K562 (cell line): ENCODE results near the gene RECQL5. TPM values are rescaled to one million over a fixed set of nuclear protein-coding genes. Genes with fewer than 3 reads are reported as not detected.

Source experiments
- ATAC-seq: fragments of 200-7000 bp; cut with Tn5 transposase; 3 replicates; pipeline ENCODE4 v1.9.1; 2020; ENCODE audit warnings: moderate library complexity
- BruUV-seq: library from RNA; stranded (reverse); fragments of 400-500 nt; replicated peaks from 2 replicates; lab custom pipeline; 2021; lab: Mats Ljungman, UMichigan
- CTCF ChIA-PET: fragments of 300-600 bp; formaldehyde crosslinking; extraction: SDS; loops from one replicate; lab custom pipeline; 2021; ENCODE audit warnings: low intra/inter-chr PET ratio; lab: Yijun Ruan, JAX
- POLR2A ChIA-PET: fragments of 300-600, 350-650 bp; sonication (Branson Sonifier 250); formaldehyde crosslinking; extraction: SDS; loops from one replicate; lab custom pipeline; 2021; ENCODE audit warnings: antibody characterized with exemption, inconsistent platforms; lab: Yijun Ruan, JAX
- DNase-seq, 4 experiments: peaks; one replicate each; pipeline versions ENCODE4 v3.0.0 to v3.0.0-alpha.2; 2011 to 2018; ENCODE audit warnings: low spot score in 3 of 4, mixed read lengths in 3 of 4; ENCODE audit errors: extremely low read depth in 1 of 4
- FAIRE-seq: peaks from 2 replicates; lab custom pipeline; 2011; peaks lifted over from hg19 to GRCh38; lab: Jason Lieb, UNC
- H2AFZ ChIP-seq: 2 replicates; pipeline ENCODE4 v1.6.0; 2011; ENCODE audit warnings: low read depth, low read length, control low read depth, inconsistent platforms
- H3K27ac ChIP-seq: fragments of 200-600 bp; 3 replicates; pipeline ENCODE4 v1.8.0; 2011; ENCODE audit warnings: low read depth, mild to moderate bottlenecking, control low read depth, inconsistent platforms, low read length, moderate library complexity, mixed read lengths; ENCODE audit errors: extremely low read depth
- H3K27me3 ChIP-seq, 2 experiments: fragments of 300-600 bp in 1 of 2; 2 replicates in 1 of 2; 3 replicates in 1 of 2; pipeline versions ENCODE4 v1.6.0 to v1.8.0; 2011; ENCODE audit warnings: inconsistent platforms in 2 of 2, low read length in 2 of 2, mild to moderate bottlenecking in 1 of 2, mixed read lengths in 1 of 2, moderate library complexity in 1 of 2; ENCODE audit not compliant: control insufficient read depth in 2 of 2, insufficient read depth in 2 of 2
- H3K36me3 ChIP-seq: fragments of 300-600 bp; 3 replicates; pipeline ENCODE4 v1.8.0; 2011; ENCODE audit warnings: mild to moderate bottlenecking, low read length, inconsistent platforms; ENCODE audit not compliant: control insufficient read depth, insufficient read depth
- H3K4me1 ChIP-seq, 2 experiments: fragments of 200-600 bp in 1 of 2; replicated peaks in 1 of 2; 2 replicates in 1 of 2; 3 replicates in 1 of 2; pipeline versions ENCODE4 v1.5.1 to v1.8.0; 2011; ENCODE audit warnings: inconsistent platforms in 2 of 2, low read length in 2 of 2, mild to moderate bottlenecking in 1 of 2, mixed read lengths in 1 of 2, moderate library complexity in 1 of 2; ENCODE audit not compliant: control insufficient read depth in 2 of 2, insufficient read depth in 2 of 2
- H3K4me2 ChIP-seq: 2 replicates; pipeline ENCODE4 v1.6.1; 2011; ENCODE audit warnings: low read length, control low read depth, inconsistent platforms, mixed read lengths; ENCODE audit not compliant: insufficient read depth
- H3K4me3 ChIP-seq: fragments of 200-600 bp; sonication (generic), shearing (Covaris generic); 2 replicates; pipeline ENCODE4 v1.5.1; 2016; ENCODE audit warnings: control low read depth, inconsistent platforms
- H3K79me2 ChIP-seq: fragments of 200-600 bp; 3 replicates; pipeline ENCODE4 v1.8.0; 2011; ENCODE audit warnings: low read length, inconsistent platforms; ENCODE audit not compliant: control insufficient read depth, insufficient read depth
- H3K9ac ChIP-seq, 2 experiments: 2 replicates each; pipeline versions ENCODE4 v1.6.0 to v1.6.1; 2011; ENCODE audit warnings: low read depth in 2 of 2, low read length in 2 of 2, control low read depth in 1 of 2, inconsistent platforms in 1 of 2, mild to moderate bottlenecking in 1 of 2, mixed read lengths in 1 of 2; ENCODE audit not compliant: insufficient read depth in 1 of 2
- H3K9me1 ChIP-seq: one replicate; pipeline ENCODE4 v1.6.0; 2011; ENCODE audit warnings: inconsistent platforms, mild to moderate bottlenecking, low read length, moderate library complexity; ENCODE audit not compliant: control insufficient read depth, insufficient read depth
- H3K9me3 ChIP-seq: replicated peaks from 2 replicates; pipeline ENCODE4 v1.5.1; 2011; ENCODE audit warnings: low read depth, low read length, inconsistent platforms; ENCODE audit not compliant: control insufficient read depth, insufficient read depth
- H4K20me1 ChIP-seq: replicated peaks from 2 replicates; pipeline ENCODE4 v1.6.1; 2011; ENCODE audit warnings: low read length, inconsistent platforms, mixed read lengths; ENCODE audit not compliant: control insufficient read depth, insufficient read depth
- ADNP ChIP-seq: fragments of 200-800 bp; sonication (Bioruptor generic); IDR thresholded peaks from 2 replicates; pipeline ENCODE4 v1.6.1; 2016; ENCODE audit warnings: missing genetic modification characterization, missing compliant biosample characterization
- BMI1 ChIP-seq: fragments of 150-350 bp; IDR thresholded peaks from 2 replicates; pipeline ENCODE4 v1.6.1; 2014; ENCODE audit warnings: low read length
- ESRRB ChIP-seq: fragments of 250-450 bp; sonication (Bioruptor Pico); IDR thresholded peaks from 2 replicates; pipeline ENCODE4 v1.5.0; 2020; ENCODE audit warnings: mild to moderate bottlenecking, moderate library complexity, borderline replicate concordance
- FOXJ2 ChIP-seq: fragments of 200-800 bp; sonication (Bioruptor generic); IDR thresholded peaks from 2 replicates; pipeline ENCODE4 v1.6.1; 2016; ENCODE audit warnings: missing genetic modification characterization, missing compliant biosample characterization
- MED1 ChIP-seq: sonication (generic); formaldehyde crosslinking; IDR thresholded peaks from 2 replicates; pipeline ENCODE4 v1.8.1; 2023; ENCODE audit warnings: missing genetic modification reagents, borderline replicate concordance
- MLX ChIP-seq, 2 experiments: fragments of 450-650 bp in 1 of 2; sonication (generic) in 1 of 2; formaldehyde crosslinking; conservative IDR thresholded peaks; 2 replicates each; pipeline versions ENCODE4 v1.4.0 to v1.8.1; 2020 to 2022; ENCODE audit warnings: mild to moderate bottlenecking in 1 of 2, missing genetic modification reagents in 1 of 2
- PHB ChIP-seq: fragments of 250-450 bp; sonication (Bioruptor Pico); IDR thresholded peaks from 2 replicates; pipeline ENCODE4 v1.5.0; 2021
- PRMT5 ChIP-seq: sonication (generic); formaldehyde crosslinking; IDR thresholded peaks from 2 replicates; pipeline ENCODE4 v1.5.0; 2020; ENCODE audit warnings: missing genetic modification reagents
- SMAD1 ChIP-seq: fragments of 150-350 bp; IDR thresholded peaks from 2 replicates; pipeline ENCODE4 v1.6.1; 2014; ENCODE audit warnings: low read length, low read depth; ENCODE audit not compliant: partially characterized antibody
- TCF7 ChIP-seq: sonication (generic); IDR thresholded peaks from 2 replicates; pipeline ENCODE4 v1.6.1; 2016; ENCODE audit warnings: antibody characterized with exemption, borderline replicate concordance
- XRCC5 ChIP-seq: fragments of 200-400 bp; formaldehyde crosslinking; IDR thresholded peaks from 2 replicates; pipeline ENCODE4 v1.6.1; 2017; ENCODE audit warnings: low read depth, mild to moderate bottlenecking, low read length
- ZBTB17 ChIP-seq: fragments of 450-650 bp; formaldehyde crosslinking; IDR thresholded peaks from 2 replicates; pipeline ENCODE4 v1.4.0; 2020; ENCODE audit warnings: mild to moderate bottlenecking
- ZNF445 ChIP-seq: fragments of 250-450 bp; sonication (Bioruptor Pico); IDR thresholded peaks from 2 replicates; pipeline ENCODE4 v1.4.0; 2020; ENCODE audit warnings: low read depth, mild to moderate bottlenecking, moderate library complexity
- ZSCAN29 ChIP-seq: fragments of 450-650 bp; IDR thresholded peaks from 2 replicates; pipeline ENCODE4 v1.6.1; 2017
- WGBS: fragments of 100-300 bp; shearing (Covaris generic); methylation state at CpG from one replicate; pipeline ENCODE4 v1.1.6; 2016; ENCODE audit warnings: low coverage, mixed read lengths; ENCODE audit not compliant: insufficient coverage; ENCODE audit errors: missing lambda C conversion rate; 5-methylcytosine and 5-hydroxymethylcytosine counted together
- in situ Hi-C: fragments of 300-500 bp; cut with MboI; formaldehyde crosslinking; loops from 4 replicates; pipeline ENCODE4 v1.15.0; 2018; ENCODE audit warnings: inconsistent platforms, mixed read lengths
- intact Hi-C: fragments of 100-400 bp; cut with micrococcal nuclease; formaldehyde crosslinking; loops from 2 replicates; pipeline ENCODE4 v1.14.2; 2022
- polyA plus RNA-seq, 8 experiments: library from polyadenylated mRNA; depleted of rRNA in 4 of 8; stranded (reverse) in 5 of 8; unstranded in 3 of 8; fragments of >200 nt; fragmentation: Nextera tagmentation in 2 of 8; fragmentation: Illumina TruSeq in 1 of 8; extraction: Ambion mirVana in 2 of 8; extraction: Trizol in 1 of 8; gene quantifications; 2 replicates each; pipeline versions ENCODE4 v1.2.1 to v1.2.3, GENCODE V29; 2011 to 2014; ENCODE audit warnings: inconsistent platforms in 1 of 8, missing spikeins in 1 of 8
- total RNA-seq, 7 experiments: library from RNA; depleted of rRNA in 6 of 7; stranded (reverse); fragments of >200 nt in 6 of 7; fragmentation: Illumina TruSeq in 2 of 7; extraction: Trizol in 2 of 7; gene quantifications; 2 replicates each; pipeline versions ENCODE4 v1.2.1 to v1.2.3, GENCODE V29; 2011 to 2021; ENCODE audit warnings: low replicate concordance in 1 of 7

Gene RECQL5
- total and polyA plus RNA-seq, 9 of the 15 experiments (the other 6 are each of a cell fraction or from before 2014, with no cell fraction given): 4.1 to 34.8 (median 16.4) TPM

- H3K27ac ChIP-seq: no peak overlapping the region
- in situ Hi-C loops (no loop called here), intact Hi-C loops (no loop called here)
- no peaks in the 10 kb centered on the region for H3K9me3 ChIP-seq
- H3K9ac ChIP-seq: no peak overlapping the region
- no TSS peak for BruUV-seq
- H3K4me3 ChIP-seq: no peak overlapping the region
- H4K20me1 ChIP-seq: 0 out of 2 replicates have a peak, but pooled peaks cover 6% of the 10 kb centered on the region
- no peaks in the 10 kb centered on the region for H3K27me3 ChIP-seq
- H3K36me3 ChIP-seq: peaks cover 21% of the 10 kb centered on the region
- CTCF ChIA-PET: no interaction called here
- H2AFZ ChIP-seq: no peak overlapping the region
- no peak for DNase-seq
- FAIRE-seq: no peak
- no peak for ATAC-seq
- peaks cover 3% of the 10 kb centered on the region for H3K9me1 ChIP-seq
- 52% methylated on average over 7 of the region's 7 CpGs for WGBS
- no peak overlapping the region for H3K4me2 ChIP-seq
- H3K4me1 ChIP-seq: peaks cover 15 to 25% of the 10 kb centered on the region in 2 experiments; a peak in 4 of 5 replicates
- no peaks in the 10 kb centered on the region for H3K79me2 ChIP-seq
- POLR2A ChIA-PET: interaction anchor here (0.5 to 3.4 kb wide), 7 partner anchors 9 to 128 kb away, joined by 3 to 15 read pairs (median 4); partner anchors contain the start of genes RECQL5, SAP30BP and SMIM5
- no peak for TF ChIP-seq FOXJ2
- no peak for TF ChIP-seq XRCC5
- no peak for TF ChIP-seq MLX (CRISPR knock-in tag; conservative IDR thresholded peaks at IDR 0.05)
- TF ChIP-seq ZNF445: no peak
These were observed 21.5 kb downstream of the RECQL5 start for GRCh38 chr17:75645501-75645888.

GRCh38 chr17:75643643-75644017 lies 23.3 kb downstream of the RECQL5 start:
- Histone ChIP-seq H3K4me3 (no peak overlapping the region), H3K36me3 (peaks cover 5% of the 10 kb centered on the region; the same call in 1 of the 3 replicates), H3K9me3 (no peaks in the 10 kb centered on the region), H3K27ac (no peak overlapping the region), H3K4me1 (peaks cover 15 to 34% of the 10 kb centered on the region in 2 experiments; a peak in 4 of 5 replicates), H3K4me2 (no peak overlapping the region), H2AFZ (no peak overlapping the region), H3K9ac (0 out of 4 replicates have a peak overlapping the region, but pooled peaks of 1 of the 2 experiments have one; percentile 56), H3K9me1 (peaks cover 3% of the 10 kb centered on the region), H3K27me3 (no peaks in the 10 kb centered on the region), H3K79me2 (no peaks in the 10 kb centered on the region), H4K20me1 (0 out of 2 replicates have a peak, but pooled peaks cover 6% of the 10 kb centered on the region)
- intact Hi-C loops: no loop called here
- DNase-seq (no peak), FAIRE-seq (no peak), ATAC-seq (no peak)
- WGBS: 81% methylated on average over 7 of the region's 7 CpGs
- ChIA-PET CTCF (no interaction called here), POLR2A (interaction anchor here (0.8 to 3.4 kb wide), 3 partner anchors 9 to 215 kb away, joined by 3 to 15 read pairs (median 3); partner anchors contain the start of gene SMIM5)
- in situ Hi-C loops: no loop called here
- BruUV-seq: no TSS peak
- no peak for TF ChIP-seq TCF7
- no peak for TF ChIP-seq PRMT5 (CRISPR knock-in tag)
- TF ChIP-seq ESRRB (CRISPR knock-in tag): no peak
- TF ChIP-seq MLX (CRISPR knock-in tag; conservative IDR thresholded peaks at IDR 0.05): no peak
- TF ChIP-seq SMAD1: no peak
- TF ChIP-seq PHB (CRISPR knock-in tag): no peak
- TF ChIP-seq ZBTB17: no peak
- TF ChIP-seq MED1 (CRISPR knock-in tag): no peak
- no peak for TF ChIP-seq BMI1
- no peak for TF ChIP-seq ZSCAN29
- TF ChIP-seq ADNP (tag): no peak
